HG02943 (cell line): ENCODE measurements around the gene ADAP1.
"Not testable (repeated sequence)": the region's sequence is repeated elsewhere in the genome, so short reads cannot be mapped to it uniquely, and the experiment has no call there.

Experiments used
- ATAC-seq: cut with Tn5 transposase; IDR thresholded peaks from one replicate; pipeline ENCODE4 v1.9.1; 2021; ENCODE audit warnings: mild to moderate bottlenecking, low read depth, moderate library complexity; ENCODE audit not compliant: unreplicated experiment

Gene ADAP1, protein sequence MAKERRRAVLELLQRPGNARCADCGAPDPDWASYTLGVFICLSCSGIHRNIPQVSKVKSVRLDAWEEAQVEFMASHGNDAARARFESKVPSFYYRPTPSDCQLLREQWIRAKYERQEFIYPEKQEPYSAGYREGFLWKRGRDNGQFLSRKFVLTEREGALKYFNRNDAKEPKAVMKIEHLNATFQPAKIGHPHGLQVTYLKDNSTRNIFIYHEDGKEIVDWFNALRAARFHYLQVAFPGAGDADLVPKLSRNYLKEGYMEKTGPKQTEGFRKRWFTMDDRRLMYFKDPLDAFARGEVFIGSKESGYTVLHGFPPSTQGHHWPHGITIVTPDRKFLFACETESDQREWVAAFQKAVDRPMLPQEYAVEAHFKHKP

DNA sequence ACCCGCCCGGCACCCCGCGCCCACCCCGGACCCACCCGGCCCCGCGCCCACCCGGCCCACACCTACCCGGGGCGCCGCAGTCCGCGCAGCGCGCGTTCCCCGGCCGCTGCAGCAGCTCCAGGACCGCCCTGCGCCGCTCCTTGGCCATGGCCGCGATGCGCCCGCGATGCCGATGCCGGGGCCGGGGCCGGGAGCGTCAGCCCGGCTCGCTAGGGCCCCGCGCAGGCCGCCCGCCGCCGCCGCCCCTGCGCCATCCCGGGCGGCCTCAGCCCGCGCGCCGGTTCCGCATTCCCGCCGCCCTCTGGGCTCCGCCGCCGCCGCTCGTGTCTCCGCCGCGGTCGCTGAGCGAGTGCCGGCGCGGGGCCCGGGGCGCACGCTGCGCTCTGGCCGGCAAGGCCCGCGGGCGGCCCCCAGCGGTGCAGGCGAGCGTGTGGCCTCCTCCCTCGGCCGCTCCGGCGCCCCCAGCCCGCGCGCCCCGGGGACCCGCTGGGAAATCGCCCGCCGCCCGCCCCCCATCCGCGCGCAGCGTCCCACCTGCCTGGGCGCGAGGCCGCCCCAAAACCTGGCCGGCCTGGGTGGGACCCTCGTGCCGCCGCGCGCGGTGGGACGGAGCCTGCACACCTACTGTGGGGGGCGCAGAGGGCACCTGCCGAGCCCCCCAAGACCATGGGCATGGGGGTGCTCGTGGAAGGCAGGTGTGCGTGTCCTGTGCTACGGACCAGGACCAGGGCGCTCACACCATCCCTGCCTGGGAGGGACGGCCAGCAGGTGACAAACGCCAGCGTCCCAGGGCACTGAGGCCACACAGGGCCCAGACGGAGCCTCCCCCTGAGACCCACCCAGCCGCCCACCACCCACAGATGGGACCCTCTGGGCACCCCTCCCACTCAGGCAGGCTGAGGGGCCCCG, at the start of gene ADAP1:
Gene ADAP1 (minus strand): TSS at position 351 of the 909 bp plus-strand sequence. CDS start 203 bp downstream, at position 148.
- ATAC-seq: no peak

- not testable (repeated sequence) for ATAC-seq
Measured at GRCh38 chr7:1002445-1002844, 48.0 kb upstream of the ADAP1 start.

DNA sequence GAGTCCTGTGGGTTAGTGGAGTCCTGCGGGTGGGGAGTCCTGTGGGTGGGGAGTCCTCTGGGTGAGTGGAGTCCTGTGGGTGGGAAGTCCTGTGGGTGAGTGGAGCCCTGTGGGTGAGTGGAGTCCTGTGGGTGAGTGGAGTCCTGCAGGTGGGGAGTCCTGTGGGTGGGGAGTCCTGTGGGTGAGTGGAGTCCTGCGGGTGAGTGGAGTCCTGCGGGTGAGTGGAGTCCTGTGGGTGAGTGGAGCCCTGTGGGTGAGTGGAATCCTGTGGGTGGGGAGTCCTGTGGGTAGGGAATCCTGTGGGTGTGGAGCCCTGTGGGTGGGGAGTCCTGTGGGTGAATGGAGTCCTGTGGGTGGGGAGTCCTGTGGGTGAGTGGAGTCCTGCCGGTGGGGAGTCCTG, 47.5 kb upstream of the ADAP1 start:
- ATAC-seq: not testable (repeated sequence)

- not testable (repeated sequence) for ATAC-seq
Measured at GRCh38 chr7:1001069-1001770, 46.7 kb upstream of the ADAP1 start.

DNA sequence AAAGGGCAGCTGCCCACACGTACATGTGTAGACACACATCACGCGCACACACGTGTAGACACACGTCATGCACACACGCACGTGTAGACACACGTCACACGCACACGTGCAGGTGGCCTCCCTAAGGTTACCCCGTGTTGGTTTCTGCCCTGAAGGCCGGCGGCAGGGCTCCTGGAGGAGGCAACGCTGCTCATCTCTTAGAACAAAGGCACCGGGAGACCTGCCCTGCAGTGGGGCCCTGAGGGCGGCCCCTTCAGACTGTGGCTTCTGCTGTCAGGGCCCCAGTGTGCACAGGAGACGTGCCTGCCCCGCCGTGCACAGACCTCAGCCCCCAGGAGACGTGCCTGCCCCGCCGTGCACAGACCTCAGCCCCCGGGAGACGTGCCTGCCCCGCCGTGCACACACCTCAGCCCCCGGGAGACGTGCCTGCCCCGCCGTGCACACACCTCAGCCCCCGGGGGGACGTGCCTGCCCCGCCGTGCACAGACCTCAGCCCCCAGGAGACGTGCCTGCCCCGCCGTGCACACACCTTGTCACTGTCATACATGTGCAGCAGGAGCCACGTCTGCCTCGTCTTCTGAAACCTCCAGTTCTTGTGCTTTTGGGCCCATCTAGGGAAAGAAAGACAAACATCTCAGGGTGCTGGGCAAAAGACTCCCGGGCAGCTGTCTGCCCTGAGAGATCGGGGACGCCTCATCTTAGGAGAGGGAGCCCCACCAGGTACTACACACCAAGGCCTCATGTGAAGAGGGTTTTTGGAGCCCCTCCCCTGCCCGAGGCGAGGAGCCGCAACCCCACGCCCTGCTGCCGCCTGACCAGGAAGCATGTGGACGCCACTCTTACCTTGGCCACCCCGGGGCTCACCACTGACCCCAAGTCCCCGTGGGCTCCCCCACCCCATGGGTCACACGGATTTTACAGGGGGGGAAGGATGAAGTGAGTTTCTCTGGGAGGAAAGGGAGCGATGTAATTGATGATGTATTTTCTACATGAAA, 45.8 kb upstream of the ADAP1 start:
- no peak for ATAC-seq

GRCh38 chr7:999149-999879, 44.8 kb upstream of the ADAP1 start:
- ATAC-seq: no peak

GRCh38 chr7:997404-998395, 43.2 kb upstream of the ADAP1 start:
- no peak for ATAC-seq

DNA sequence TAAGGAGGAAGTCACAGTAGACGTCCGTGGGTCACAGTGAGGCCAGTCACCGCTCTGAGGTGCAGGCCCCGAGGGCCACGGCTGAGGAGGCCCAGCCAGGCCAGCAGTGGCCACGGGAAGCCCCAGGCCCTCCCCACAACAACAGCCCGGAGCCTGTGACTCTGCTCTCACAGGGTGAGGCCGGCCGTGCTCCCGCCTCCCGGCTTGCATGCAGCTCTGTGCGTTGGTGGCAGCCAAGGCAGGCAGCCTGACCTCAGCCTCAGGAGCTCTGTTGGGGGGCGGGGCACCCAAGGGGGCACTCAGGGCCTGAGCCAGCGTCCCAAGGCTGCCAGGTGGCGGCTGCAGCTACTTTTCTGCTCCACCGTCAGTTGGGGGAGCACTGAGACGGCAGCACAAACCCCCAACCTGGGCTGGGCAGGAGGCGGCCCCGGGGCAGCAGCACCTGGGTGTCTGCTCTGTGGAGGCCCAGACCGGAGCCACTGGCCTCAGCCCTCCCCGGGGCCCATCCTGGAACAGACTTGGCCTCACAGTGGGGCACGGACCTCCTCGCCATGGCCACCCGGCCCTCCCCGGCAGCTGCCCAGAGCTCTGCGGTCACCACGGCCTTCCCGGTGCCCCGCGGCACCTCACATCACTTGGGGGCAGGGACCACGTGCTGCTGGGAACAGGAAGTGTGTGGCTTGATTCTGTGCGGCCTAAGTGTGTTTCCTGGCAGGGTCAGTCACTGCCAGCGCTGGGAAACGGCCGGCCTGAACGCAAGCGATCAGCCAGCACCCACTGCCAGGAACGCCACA, 41.8 kb upstream of the ADAP1 start:
- no peak for ATAC-seq

GRCh38 chr7:995571-995970, 41.1 kb upstream of the ADAP1 start:
- no peak for ATAC-seq

DNA sequence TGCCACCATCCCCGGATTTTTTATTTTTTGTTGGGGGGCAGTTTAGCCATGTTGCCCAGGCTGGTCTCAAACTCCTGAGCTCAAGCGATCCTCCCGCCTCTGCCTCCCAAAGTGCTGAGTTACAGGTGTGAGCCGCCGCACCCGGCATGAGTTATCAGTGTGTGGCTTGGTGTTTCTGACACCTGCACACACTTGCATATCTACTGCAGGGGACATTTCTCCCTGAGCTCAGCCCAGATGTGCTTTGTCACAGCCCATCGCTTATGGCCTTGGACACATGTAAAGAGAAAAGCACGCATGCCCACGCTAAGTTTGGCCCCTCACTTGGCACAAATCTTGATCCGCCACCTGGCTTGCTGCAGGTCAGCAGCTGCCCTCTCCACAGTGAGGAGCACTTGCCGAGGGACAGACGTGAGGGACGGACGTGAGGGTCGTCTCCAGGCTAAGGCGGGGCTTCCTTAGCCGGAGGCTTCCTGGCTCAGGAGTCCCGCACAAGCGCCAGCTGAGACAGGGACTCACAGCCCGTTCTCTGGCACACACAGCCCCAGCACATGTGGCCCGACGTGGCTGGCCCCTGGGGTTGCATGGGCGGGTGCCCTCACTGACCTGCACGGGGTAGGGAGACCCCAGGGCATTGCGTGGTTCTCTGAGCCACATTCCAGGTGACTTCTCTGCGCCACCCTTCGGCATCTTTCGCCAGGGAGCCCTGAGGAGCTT, 40.3 kb upstream of the ADAP1 start:
- ATAC-seq: no peak

- peak; percentile 85 for ATAC-seq
Measured at GRCh38 chr7:992709-993607, 38.5 kb upstream of the ADAP1 start.

DNA sequence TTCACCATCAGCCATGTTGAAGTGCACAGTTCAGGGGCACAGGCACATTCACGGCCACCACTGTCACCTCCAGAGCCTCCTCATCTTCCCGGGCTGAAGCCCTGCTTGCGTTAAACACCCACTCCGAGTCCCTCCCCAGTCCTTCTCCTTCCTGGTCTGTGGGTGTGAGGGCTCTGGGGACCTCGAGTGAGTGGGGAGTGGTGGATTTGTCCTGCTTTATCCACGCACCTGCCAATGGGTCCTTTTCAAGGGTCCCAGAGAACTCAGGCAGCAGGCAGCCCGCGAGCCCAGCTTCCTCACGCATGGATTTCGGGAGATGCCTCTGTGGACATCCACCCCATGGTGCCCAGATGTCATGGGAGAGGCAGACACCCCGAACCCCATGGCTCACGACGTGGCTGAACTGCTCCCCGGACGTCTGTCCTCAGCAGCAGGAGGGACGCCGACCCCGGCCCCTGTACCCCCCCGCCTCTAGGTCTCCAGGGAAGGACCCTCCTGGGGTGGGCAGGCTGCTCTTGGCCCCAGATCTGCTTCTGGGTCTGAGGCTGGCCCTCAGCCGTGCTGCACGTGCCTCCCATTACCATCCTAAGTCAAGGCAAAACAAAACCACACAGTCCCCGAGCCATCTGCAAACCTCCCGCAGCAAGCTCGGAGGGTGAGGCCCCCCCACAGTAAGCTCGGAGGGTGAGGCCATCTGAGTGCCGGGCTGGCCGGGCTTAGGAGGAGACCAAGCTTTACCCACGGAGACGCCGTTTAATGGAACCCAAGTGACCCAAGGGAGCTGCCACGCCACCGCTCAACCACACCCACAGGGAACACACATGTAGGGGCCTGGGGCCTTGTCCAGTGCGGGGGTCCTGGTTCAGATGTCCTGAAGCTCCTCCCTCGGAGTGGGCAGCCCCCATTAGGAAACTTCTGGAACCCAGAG, 37.5 kb upstream of the ADAP1 start:
- no peak for ATAC-seq

GRCh38 chr7:990933-991728, 36.7 kb upstream of the ADAP1 start:
- ATAC-seq: no peak
